Kidney epithelial cell (primary cell): Measurements from ENCODE around the gene KCNK15. TPM values are rescaled to one million over a fixed set of nuclear protein-coding genes. Genes with fewer than 3 reads are reported as not detected.

Source experiments
- DNase-seq: peaks from one replicate; pipeline ENCODE4 v3.0.0-alpha.2; 2010; ENCODE audit warnings: low read depth
- H3K27me3 ChIP-seq: 2 replicates; pipeline ENCODE4 v1.6.0; 2011; ENCODE audit warnings: low read length; ENCODE audit not compliant: control insufficient read depth, insufficient read depth
- H3K36me3 ChIP-seq: 2 replicates; pipeline ENCODE4 v1.5.1; 2011; ENCODE audit warnings: low read length; ENCODE audit not compliant: control insufficient read depth, insufficient read depth
- H3K4me3 ChIP-seq: 2 replicates; pipeline ENCODE4 v1.5.1; 2011; ENCODE audit warnings: low read depth, mild to moderate bottlenecking, control low read depth, low read length
- total RNA-seq: library from RNA; depleted of rRNA; stranded (reverse); fragments of >200 nt; gene quantifications from 2 replicates; pipeline ENCODE4 v1.2.3, GENCODE V29; 2015
- TF ChIP-seq, protein P1 (sequence below): IDR thresholded peaks from 2 replicates; pipeline ENCODE4 v1.5.1; 2011; ENCODE audit warnings: mild to moderate bottlenecking, moderate library complexity, low read length, control low read depth, inconsistent platforms; ENCODE audit not compliant: insufficient read depth, poor library complexity, severe bottlenecking

The KCNK15 gene
- total RNA-seq, 1 donor from 2014 or later = 2.5 TPM

GRCh38 chr20:44719841-44720240 is 25.8 kb upstream of the KCNK15 start:
- Histone ChIP-seq H3K36me3 (no peaks in the 10 kb centered on the region), H3K27me3 (no peaks in the 10 kb centered on the region), H3K4me3 (no peak overlapping the region)
- DNase-seq = no peak
- TF ChIP-seq, protein P1, sequence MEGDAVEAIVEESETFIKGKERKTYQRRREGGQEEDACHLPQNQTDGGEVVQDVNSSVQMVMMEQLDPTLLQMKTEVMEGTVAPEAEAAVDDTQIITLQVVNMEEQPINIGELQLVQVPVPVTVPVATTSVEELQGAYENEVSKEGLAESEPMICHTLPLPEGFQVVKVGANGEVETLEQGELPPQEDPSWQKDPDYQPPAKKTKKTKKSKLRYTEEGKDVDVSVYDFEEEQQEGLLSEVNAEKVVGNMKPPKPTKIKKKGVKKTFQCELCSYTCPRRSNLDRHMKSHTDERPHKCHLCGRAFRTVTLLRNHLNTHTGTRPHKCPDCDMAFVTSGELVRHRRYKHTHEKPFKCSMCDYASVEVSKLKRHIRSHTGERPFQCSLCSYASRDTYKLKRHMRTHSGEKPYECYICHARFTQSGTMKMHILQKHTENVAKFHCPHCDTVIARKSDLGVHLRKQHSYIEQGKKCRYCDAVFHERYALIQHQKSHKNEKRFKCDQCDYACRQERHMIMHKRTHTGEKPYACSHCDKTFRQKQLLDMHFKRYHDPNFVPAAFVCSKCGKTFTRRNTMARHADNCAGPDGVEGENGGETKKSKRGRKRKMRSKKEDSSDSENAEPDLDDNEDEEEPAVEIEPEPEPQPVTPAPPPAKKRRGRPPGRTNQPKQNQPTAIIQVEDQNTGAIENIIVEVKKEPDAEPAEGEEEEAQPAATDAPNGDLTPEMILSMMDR = no peak

GRCh38 chr20:44720621-44720996 is 25.1 kb upstream of the KCNK15 start:
- TF ChIP-seq, protein P1 = no peak
- H3K27me3 ChIP-seq = no peaks in the 10 kb centered on the region
- H3K4me3 ChIP-seq = no peak overlapping the region
- H3K36me3 ChIP-seq = no peaks in the 10 kb centered on the region
- no peak for DNase-seq

GRCh38 chr20:44720997-44721784 is 24.5 kb upstream of the KCNK15 start:
- TF ChIP-seq, protein P1 = no peak
- no peak overlapping the region for H3K4me3 ChIP-seq
- H3K27me3 ChIP-seq = no peaks in the 10 kb centered on the region
- no peak for DNase-seq
- no peaks in the 10 kb centered on the region for H3K36me3 ChIP-seq

GRCh38 chr20:44721785-44722054 is 23.9 kb upstream of the KCNK15 start:
- Histone ChIP-seq H3K36me3 (no peaks in the 10 kb centered on the region), H3K27me3 (no peaks in the 10 kb centered on the region), H3K4me3 (no peak overlapping the region)
- no peak for DNase-seq
- TF ChIP-seq, protein P1 = no peak

DNA sequence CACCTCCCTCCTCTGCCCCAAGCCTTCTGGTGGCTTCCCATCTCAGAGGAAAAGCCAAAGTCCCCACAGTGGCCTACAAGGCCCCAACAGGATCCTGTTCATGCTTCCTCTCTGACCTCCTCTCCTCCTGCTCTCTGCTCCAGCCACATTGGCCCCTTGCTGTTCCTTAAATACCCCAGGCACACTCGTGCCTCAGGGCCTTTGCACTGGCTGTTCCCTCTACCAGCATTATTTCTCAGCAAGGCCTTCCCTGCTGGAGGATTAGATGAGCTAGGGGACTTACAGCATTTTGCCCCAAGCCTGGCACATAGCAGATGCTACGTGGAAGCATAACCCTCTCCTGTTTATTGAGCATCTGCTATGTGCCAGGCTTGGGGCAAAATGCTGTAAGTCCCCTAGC is 22.7 kb upstream of the KCNK15 start:
- TF ChIP-seq, protein P1 = no peak
- Histone ChIP-seq H3K27me3 (no peaks in the 10 kb centered on the region), H3K36me3 (no peaks in the 10 kb centered on the region), H3K4me3 (no peak overlapping the region)
- DNase-seq = no peak

- no peak for DNase-seq
- Histone ChIP-seq H3K27me3 (no peaks in the 10 kb centered on the region), H3K36me3 (no peaks in the 10 kb centered on the region), H3K4me3 (no peak overlapping the region)
- TF ChIP-seq, protein P1 = no peak
These were observed 22.3 kb upstream of the KCNK15 start for GRCh38 chr20:44723391-44723790.
